ENCODE measurements around the gene CFAP77.

- TF ChIP-seq CTCF (IDR thresholded peaks at IDR 0.05; ENCODE audit: insufficient read depth, low read length, poor library complexity, severe bottlenecking) = no peak
- no peak for TF ChIP-seq EZH2phosphoT487 (conservative IDR thresholded peaks at IDR 0.05; ENCODE audit: low read length)
These were observed 196.1 kb downstream of the CFAP77 start for GRCh38 chr9:132606066-132606465.

Data from SU-DHL-6 (cell line).